ENCODE measurements around the gene PCYT1A. TPM values are rescaled to one million over a fixed set of nuclear protein-coding genes. Genes with fewer than 3 reads are reported as not detected.
A peak's percentile ranks its signal among the peaks of the same experiment; 100 is the strongest.

Gene PCYT1A
- total RNA-seq (10 to 100 TPM; 44.9 to 97.1 (median 78.0) TPM), polyA plus RNA-seq (100 to 1,000 TPM in 1 of 3 donors, 10 to 100 TPM in 2; 20.8 to 111 (median 27.5) TPM)
- long read RNA-seq, donor 1, transcript PCYT1A-206 (9 exons, 1,482 nt) = minor isoform, 6 of 13 reads
- long read RNA-seq, donor 1, transcript PCYT1A-213 (2 exons, 562 nt) = major isoform, 7 of 13 reads
- long read RNA-seq, donor 1, partial matches to known transcripts = 0 of 13 reads
- long read RNA-seq, donor 1, other reads (novel, unspliced or antisense) = 0 of 13 reads
- long read RNA-seq, donor 2, transcript PCYT1A-213 (2 exons, 562 nt) = major isoform, 7 of 20 reads
- long read RNA-seq, donor 2, partial matches to known transcripts = 9 of 20 reads
- long read RNA-seq, donor 2, other reads (novel, unspliced or antisense) = 0 of 20 reads
- long read RNA-seq, donor 3, transcript PCYT1A-206 (9 exons, 1,482 nt) = major isoform, 8 of 32 reads
- long read RNA-seq, donor 3, partial matches to known transcripts = 20 of 32 reads
- long read RNA-seq, donor 3, other reads (novel, unspliced or antisense) = 0 of 32 reads
- long read RNA-seq, donor 4, partial matches to known transcripts = 3 of 11 reads
- long read RNA-seq, donor 4, other reads (novel, unspliced or antisense) = 5 of 11 reads
- long read RNA-seq, donor 5, transcript PCYT1A-206 (9 exons, 1,482 nt) = major isoform, 22 of 50 reads
- long read RNA-seq, donor 5, partial matches to known transcripts = 6 of 50 reads
- long read RNA-seq, donor 5, other reads (novel, unspliced or antisense) = 21 of 50 reads
- long read RNA-seq, donor 6, transcript PCYT1A-206 (9 exons, 1,482 nt) = major isoform, 6 of 16 reads
- long read RNA-seq, donor 6, partial matches to known transcripts = 3 of 16 reads
- long read RNA-seq, donor 6, other reads (novel, unspliced or antisense) = 7 of 16 reads
- long read RNA-seq, donor 7, transcript PCYT1A-213 (2 exons, 562 nt) = major isoform, 8 of 12 reads
- long read RNA-seq, donor 7, partial matches to known transcripts = 0 of 12 reads
- long read RNA-seq, donor 7, other reads (novel, unspliced or antisense) = 0 of 12 reads
- long read RNA-seq, donor 8, transcript PCYT1A-206 (9 exons, 1,482 nt) = major isoform, 7 of 8 reads
- long read RNA-seq, donor 8, partial matches to known transcripts = 0 of 8 reads
- long read RNA-seq, donor 8, other reads (novel, unspliced or antisense) = 0 of 8 reads
- long read RNA-seq, donor 9, transcript PCYT1A-213 (2 exons, 562 nt) = major isoform, 6 of 11 reads
- long read RNA-seq, donor 9, transcript PCYT1A-206 (9 exons, 1,482 nt) = minor isoform, 5 of 11 reads
- long read RNA-seq, donor 9, partial matches to known transcripts = 0 of 11 reads
- long read RNA-seq, donor 9, other reads (novel, unspliced or antisense) = 0 of 11 reads
- long read RNA-seq, donor 10, transcript PCYT1A-206 (9 exons, 1,482 nt) = major isoform, 6 of 8 reads
- long read RNA-seq, donor 10, partial matches to known transcripts = 0 of 8 reads
- long read RNA-seq, donor 10, other reads (novel, unspliced or antisense) = 0 of 8 reads

- no peaks in the 10 kb centered on the region for H3K36me3 ChIP-seq (replicated peaks in 1 of 2)
- peak; percentile 89 to 96 (median 94) for DNase-seq
- intact Hi-C loops (cut with DNase I) = no loop called here
- H3K27me3 ChIP-seq = no peaks in the 10 kb centered on the region
- H3K27ac ChIP-seq = peak within 1 kb of the TSS; percentile 85 to 97 (median 91)
- H3K4me3 ChIP-seq = peak within 1 kb of the TSS; percentile 66 to 100 (median 77)
- peaks cover 35 to 42% of the 10 kb centered on the region in 2 donors for H3K4me1 ChIP-seq (replicated peaks in 1 of 2)
- no peaks in the 10 kb centered on the region for H3K9me3 ChIP-seq (replicated peaks in 1 of 3)
- WGBS, 4 donors = 0 to 2% (median 0%) methylated on average over 18 to 55 of the region's 55 CpGs
- TF ChIP-seq POLR2A (IDR thresholded peaks at IDR 0.05) = peak; percentile 61 to 93
- peak in 2 of 6 experiments; percentile 6 to 12 for TF ChIP-seq CTCF (IDR thresholded peaks at IDR 0.05)
Observed at GRCh38 chr3:196287440-196288140, at the start of gene PCYT1A. Gene PCYT1A (minus strand): TSS chr3:196287726. CDS start chr3:196270531, 17,195 bp downstream.

- intact Hi-C loops (cut with DNase I) = no loop called here
- H3K27me3 ChIP-seq = no peaks in the 10 kb centered on the region
- TF ChIP-seq POLR2A (IDR thresholded peaks at IDR 0.05) = no peak
- no peak for TF ChIP-seq CTCF (IDR thresholded peaks at IDR 0.05)
- 80 to 85% (median 82%) methylated on average over 17 of the region's 17 CpGs for WGBS, 4 donors
- H3K9me3 ChIP-seq (replicated peaks in 1 of 3) = no peaks in the 10 kb centered on the region
- H3K4me1 ChIP-seq (replicated peaks in 1 of 2) = no peaks in the 10 kb centered on the region
- H3K27ac ChIP-seq = no peak overlapping the region
- H3K36me3 ChIP-seq (replicated peaks in 1 of 2) = no peaks in the 10 kb centered on the region
- no peak overlapping the region for H3K4me3 ChIP-seq
- DNase-seq = no peak
Observed at GRCh38 chr3:196336319-196337145, 49.0 kb upstream of the PCYT1A start.

GRCh38 chr3:196335503-196335948 is 48.0 kb upstream of the PCYT1A start:
- intact Hi-C loops (cut with DNase I) = no loop called here

More at GRCh38 chr3:196335503-196335948, 48.0 kb upstream of the PCYT1A start:
- Histone ChIP-seq H3K4me1 (replicated peaks in 1 of 2) (no peaks in the 10 kb centered on the region), H3K27ac (no peak overlapping the region), H3K27me3 (no peaks in the 10 kb centered on the region), H3K9me3 (replicated peaks in 1 of 3) (no peaks in the 10 kb centered on the region), H3K36me3 (replicated peaks in 1 of 2) (no peaks in the 10 kb centered on the region), H3K4me3 (no peak overlapping the region)
- WGBS, 4 donors = 63 to 72% (median 68%) methylated on average over 3 to 12 of the region's 12 CpGs
- TF ChIP-seq POLR2A (IDR thresholded peaks at IDR 0.05) (no peak), CTCF (IDR thresholded peaks at IDR 0.05) (no peak)
- no peak for DNase-seq
